NCI-H1092 treated with DMSO at 0.1 percent for 48 hours (cell line): ENCODE data around the gene UCP3.

Source experiments
- DNase-seq: peaks from one replicate; lab custom pipeline; 2025; lab: John Stamatoyannopoulos, UW

Gene UCP3

GRCh38 chr11:73977856-73978519 lies 30.9 kb downstream of the UCP3 start:
- no peak for DNase-seq

- no peak for DNase-seq
Measured at GRCh38 chr11:73976451-73977151, 32.3 kb downstream of the UCP3 start.

- DNase-seq = no peak
Measured at GRCh38 chr11:73975479-73975757, 33.5 kb downstream of the UCP3 start.

GRCh38 chr11:73974604-73975478 lies 34.0 kb downstream of the UCP3 start:
- no peak for DNase-seq

GRCh38 chr11:73972620-73973449 lies 36.0 kb downstream of the UCP3 start:
- DNase-seq = no peak

- no peak for DNase-seq
Measured at GRCh38 chr11:73972187-73972586, 36.7 kb downstream of the UCP3 start.

DNA sequence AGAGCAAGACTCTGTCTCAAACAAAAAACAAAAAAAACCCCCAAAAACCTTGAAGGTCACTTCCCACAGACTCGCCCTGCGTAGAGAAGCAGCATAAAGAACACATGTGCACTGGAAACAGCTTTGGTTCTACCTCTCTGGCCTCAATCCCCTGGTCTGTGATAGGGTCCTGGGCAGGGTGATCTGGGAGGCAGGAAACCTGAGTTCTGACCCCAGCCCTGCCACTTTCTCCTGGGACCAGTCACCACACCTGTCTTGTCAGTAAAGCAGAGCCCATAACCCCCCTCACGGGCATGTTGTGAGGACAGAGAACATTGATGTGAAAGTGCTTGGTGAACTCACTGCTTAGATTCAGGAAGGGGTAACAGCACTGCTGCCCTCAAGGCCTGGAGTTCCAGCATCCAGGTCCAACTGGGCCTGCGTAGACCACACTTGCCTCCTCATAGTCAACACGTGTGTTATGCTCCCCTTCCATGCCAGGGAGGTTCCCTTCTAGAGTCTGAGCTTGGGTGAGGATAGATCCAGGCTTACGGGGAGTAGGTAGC lies 37.6 kb downstream of the UCP3 start:
- no peak for DNase-seq

GRCh38 chr11:73969991-73970800 lies 38.7 kb downstream of the UCP3 start:
- DNase-seq = peak; percentile 18

- no peak for DNase-seq
Measured at GRCh38 chr11:73969091-73969490, 39.8 kb downstream of the UCP3 start.

DNA sequence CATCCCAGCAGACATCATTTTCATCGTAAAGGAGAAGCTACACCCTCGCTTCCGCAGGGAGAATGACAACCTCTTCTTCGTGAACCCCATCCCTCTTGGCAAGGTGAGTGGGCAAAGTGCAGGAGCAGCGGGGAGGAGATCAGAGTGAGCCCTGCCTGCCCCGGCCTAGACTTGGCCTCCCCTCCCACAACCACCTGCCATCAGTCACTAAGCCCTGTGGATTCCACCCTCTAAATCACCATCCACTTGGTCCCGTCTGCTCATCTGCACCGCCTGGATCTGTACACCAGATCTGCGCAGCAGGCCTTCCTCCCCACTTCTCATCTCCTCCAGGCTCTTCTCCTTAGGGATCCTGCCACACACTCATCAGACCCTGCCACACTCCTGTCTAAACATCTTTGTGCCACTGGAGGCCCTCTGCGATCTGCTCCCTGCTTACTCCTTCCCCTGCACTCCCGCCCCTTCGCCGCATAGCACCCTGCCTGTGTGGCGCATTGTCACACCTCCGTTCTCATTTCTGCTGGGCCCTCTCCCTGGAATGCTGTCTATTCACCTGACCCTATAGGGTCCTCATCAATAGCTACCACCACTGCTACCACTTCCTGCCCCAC lies 40.4 kb downstream of the UCP3 start:
- no peak for DNase-seq

- no peak for DNase-seq
Measured at GRCh38 chr11:73965764-73966121, 43.1 kb downstream of the UCP3 start.

GRCh38 chr11:73965076-73965763 lies 43.7 kb downstream of the UCP3 start:
- DNase-seq = no peak

GRCh38 chr11:73963861-73964260 lies 45.0 kb downstream of the UCP3 start:
- DNase-seq = no peak

- DNase-seq = no peak
Measured at GRCh38 chr11:73962101-73962705, 46.7 kb downstream of the UCP3 start.

DNA sequence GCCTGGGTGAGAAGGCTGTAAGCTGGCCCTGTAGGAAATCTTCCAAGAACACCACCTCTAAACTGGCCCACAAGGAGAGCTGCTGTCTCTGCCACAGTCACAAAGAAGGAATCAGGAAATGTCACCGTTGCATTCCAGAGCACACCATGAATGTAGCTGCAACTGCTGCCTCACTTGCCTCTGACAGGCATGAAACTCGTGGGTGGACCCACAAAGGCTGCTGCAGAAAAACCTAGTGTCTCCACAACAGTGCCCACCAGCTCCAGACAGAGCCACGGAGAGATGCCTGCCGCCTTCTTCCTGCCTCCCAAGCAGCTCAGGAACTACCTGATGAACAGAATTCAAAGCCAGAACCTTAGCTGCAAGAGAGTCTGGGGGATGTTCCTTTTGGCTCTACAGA lies 47.6 kb downstream of the UCP3 start:
- DNase-seq = no peak

DNA sequence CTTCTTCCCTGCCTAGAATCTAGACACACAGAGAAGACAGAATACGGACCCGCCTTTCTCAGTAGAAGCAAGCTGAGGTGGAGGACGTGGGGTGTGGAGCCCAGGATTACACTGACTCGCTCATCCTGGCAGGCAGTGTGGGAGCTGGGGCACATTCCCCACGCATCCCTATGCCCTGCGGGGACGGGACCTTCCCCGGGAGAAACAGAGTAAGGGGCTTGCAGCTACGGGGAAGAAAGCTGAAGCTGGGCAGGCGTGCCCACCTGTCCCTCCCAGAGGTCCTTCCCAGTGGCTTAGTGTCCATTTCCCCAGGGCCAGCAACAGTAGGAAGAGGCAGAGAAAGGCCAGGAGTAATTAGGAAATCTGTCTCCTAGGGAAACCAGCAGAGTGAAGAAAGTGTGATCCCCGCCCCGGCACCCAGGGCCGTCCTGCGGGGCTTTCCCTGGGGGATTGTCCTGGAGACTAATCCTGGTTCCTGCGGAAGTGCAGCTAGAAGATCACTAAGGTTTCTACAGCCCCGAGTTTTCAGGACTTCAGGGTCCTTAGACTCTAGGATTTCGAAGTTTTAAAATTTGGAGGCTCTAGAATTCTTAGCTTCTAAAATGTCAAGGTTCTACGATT lies 50.3 kb downstream of the UCP3 start:
- DNase-seq = no peak

DNA sequence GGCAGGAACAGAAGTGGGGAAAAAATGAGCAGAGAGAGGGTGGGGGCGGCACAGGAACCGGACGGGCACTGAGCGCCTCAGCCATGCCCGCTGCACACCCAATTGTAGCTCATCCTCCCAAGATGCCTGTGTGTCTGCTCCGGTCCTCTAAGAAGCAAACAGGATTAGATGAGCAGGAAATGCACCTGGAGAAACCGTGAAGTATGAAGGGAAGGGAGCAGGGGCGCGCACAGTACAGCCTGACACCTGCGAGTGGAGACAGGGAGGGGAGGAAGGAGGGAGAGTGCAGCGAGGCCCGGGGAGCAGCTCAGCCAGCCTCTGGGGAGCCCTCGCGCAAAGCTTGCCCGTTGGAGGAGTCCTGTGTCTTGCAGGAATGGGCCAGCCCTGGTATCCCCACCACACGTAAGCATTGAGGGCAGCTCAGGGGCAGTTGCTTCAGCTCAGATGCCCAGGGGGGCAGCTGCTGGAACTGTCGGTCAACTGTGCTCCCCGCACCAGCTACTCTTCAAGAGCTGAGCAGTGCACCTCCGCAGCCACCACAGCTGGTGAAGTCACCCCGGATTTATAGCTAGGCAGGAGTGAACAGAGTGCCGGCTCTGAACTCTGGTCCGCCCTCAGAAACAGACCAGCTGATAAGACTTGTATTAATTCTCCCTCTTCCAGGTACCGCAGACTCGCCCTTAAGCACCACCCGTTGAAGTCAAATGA lies 51.1 kb downstream of the UCP3 start:
- no peak for DNase-seq

DNA sequence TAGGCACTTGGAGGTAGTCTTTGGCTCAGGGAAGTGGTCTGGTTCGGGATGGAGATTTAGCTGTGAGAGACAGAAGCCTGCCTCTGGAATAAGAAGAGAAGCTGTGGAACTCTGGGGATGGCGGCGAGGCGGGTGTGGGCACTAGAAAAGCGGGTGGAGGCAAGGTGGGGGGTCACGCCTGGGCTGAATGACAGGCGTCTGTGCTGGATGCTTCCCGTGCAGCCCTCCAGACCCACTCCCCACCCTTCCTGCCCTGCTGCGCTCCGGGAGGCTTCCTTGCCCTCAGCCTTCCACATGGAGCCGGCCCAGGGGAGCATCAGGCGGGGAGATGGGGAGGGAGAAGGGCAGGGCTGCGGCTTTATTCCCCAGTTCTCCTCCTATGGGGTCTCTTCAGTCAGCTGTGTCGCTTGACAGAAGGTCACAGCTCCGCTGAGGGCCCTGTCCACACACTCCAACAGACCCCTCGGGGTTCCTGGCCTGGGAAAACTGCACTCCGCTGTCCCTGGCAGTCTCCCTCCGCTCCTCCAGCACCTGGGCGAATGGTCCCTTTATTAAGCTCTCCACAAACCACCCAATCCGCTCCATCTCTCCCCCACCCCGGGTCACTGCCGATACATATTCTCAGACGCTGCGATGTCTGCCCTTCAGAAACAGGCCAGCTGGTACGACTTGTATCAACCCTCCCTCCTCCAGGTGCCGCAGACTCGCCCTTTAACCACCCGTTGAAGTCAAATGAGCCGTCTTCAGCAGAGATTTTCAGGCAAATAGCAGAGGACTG lies 51.8 kb downstream of the UCP3 start:
- no peak for DNase-seq
